HAP-1 (cell line): ENCODE results near the gene PDE4B.

Source experiments
- DNase-seq, 2 experiments: peaks; one replicate each; pipeline ENCODE4 v3.0.0-alpha.2; 2016 to 2020; ENCODE audit warnings: low spot score in 2 of 2
- H3K27me3 ChIP-seq: fragments of 250-450 bp; sonication (Bioruptor Pico); 2 replicates; pipeline ENCODE4 v1.5.1; 2020; ENCODE audit warnings: low read depth, mild to moderate bottlenecking, moderate library complexity
- H3K36me3 ChIP-seq: fragments of 250-450 bp; sonication (Bioruptor Pico); replicated peaks from 2 replicates; pipeline ENCODE4 v1.5.1; 2020; ENCODE audit warnings: mild to moderate bottlenecking
- H3K4me1 ChIP-seq: fragments of 250-450 bp; sonication (Bioruptor Pico); 2 replicates; pipeline ENCODE4 v1.5.1; 2020; ENCODE audit warnings: mild to moderate bottlenecking
- H3K4me3 ChIP-seq: fragments of 250-450 bp; sonication (Bioruptor Pico); 2 replicates; pipeline ENCODE4 v1.5.1; 2020; ENCODE audit warnings: mild to moderate bottlenecking, moderate library complexity
- H3K9me3 ChIP-seq: fragments of 250-450 bp; sonication (Bioruptor Pico); 2 replicates; pipeline ENCODE4 v1.5.1; 2020; ENCODE audit warnings: mild to moderate bottlenecking, moderate library complexity
- in situ Hi-C: fragments of 300-500 bp; cut with MboI; formaldehyde crosslinking; loops from 3 replicates; pipeline ENCODE4 v1.14.3; 2020; ENCODE audit warnings: low sequenced_read_pairs, inconsistent platforms, mixed read lengths

Gene PDE4B

GRCh38 chr1:66351913-66352312, 559.2 kb downstream of the PDE4B start:
- no peaks in the 10 kb centered on the region for H3K27me3 ChIP-seq
- in situ Hi-C loops, result no loop called here
- DNase-seq, result no peak
- H3K4me1 ChIP-seq, result peaks cover 28% of the 10 kb centered on the region
- H3K36me3 ChIP-seq, result no peaks in the 10 kb centered on the region
- H3K4me3 ChIP-seq, result no peak overlapping the region
- H3K9me3 ChIP-seq, result no peaks in the 10 kb centered on the region

GRCh38 chr1:66352792-66353191, 560.1 kb downstream of the PDE4B start:
- no peak overlapping the region for H3K4me3 ChIP-seq
- no peak for DNase-seq
- H3K9me3 ChIP-seq, result no peaks in the 10 kb centered on the region
- in situ Hi-C loops, result no loop called here
- peaks cover 32% of the 10 kb centered on the region for H3K4me1 ChIP-seq
- no peaks in the 10 kb centered on the region for H3K36me3 ChIP-seq
- no peaks in the 10 kb centered on the region for H3K27me3 ChIP-seq

GRCh38 chr1:66353257-66353656, 560.6 kb downstream of the PDE4B start:
- DNase-seq, result no peak

GRCh38 chr1:66354311-66355201, 561.9 kb downstream of the PDE4B start:
- H3K4me3 ChIP-seq, result no peak overlapping the region
- H3K4me1 ChIP-seq, result peaks cover 32% of the 10 kb centered on the region
- no peaks in the 10 kb centered on the region for H3K9me3 ChIP-seq
- DNase-seq, result peak in 1 of 2 experiments; percentile 28
- no peaks in the 10 kb centered on the region for H3K27me3 ChIP-seq
- in situ Hi-C loops, result no loop called here
- no peaks in the 10 kb centered on the region for H3K36me3 ChIP-seq

More at GRCh38 chr1:66353257-66353656, 560.6 kb downstream of the PDE4B start:
- no peaks in the 10 kb centered on the region for H3K36me3 ChIP-seq
- H3K4me1 ChIP-seq, result peaks cover 32% of the 10 kb centered on the region
- no peaks in the 10 kb centered on the region for H3K27me3 ChIP-seq
- no peaks in the 10 kb centered on the region for H3K9me3 ChIP-seq
- in situ Hi-C loops, result no loop called here
- no peak overlapping the region for H3K4me3 ChIP-seq

GRCh38 chr1:66355756-66356155, 563.1 kb downstream of the PDE4B start:
- Histone ChIP-seq H3K36me3 (no peaks in the 10 kb centered on the region), H3K9me3 (no peaks in the 10 kb centered on the region), H3K27me3 (no peaks in the 10 kb centered on the region), H3K4me3 (no peak overlapping the region), H3K4me1 (peaks cover 27% of the 10 kb centered on the region)
- in situ Hi-C loops, result no loop called here
- no peak for DNase-seq

GRCh38 chr1:66356605-66357004, 563.9 kb downstream of the PDE4B start:
- in situ Hi-C loops, result no loop called here
- Histone ChIP-seq H3K4me1 (peaks cover 27% of the 10 kb centered on the region), H3K4me3 (no peak overlapping the region), H3K27me3 (no peaks in the 10 kb centered on the region), H3K36me3 (no peaks in the 10 kb centered on the region), H3K9me3 (no peaks in the 10 kb centered on the region)
- DNase-seq, result peak in 1 of 2 experiments; percentile 68

- Histone ChIP-seq H3K4me3 (no peak overlapping the region), H3K36me3 (no peaks in the 10 kb centered on the region), H3K27me3 (no peaks in the 10 kb centered on the region), H3K9me3 (no peaks in the 10 kb centered on the region), H3K4me1 (peaks cover 27% of the 10 kb centered on the region)
- DNase-seq, result no peak
- in situ Hi-C loops, result no loop called here
These were observed 564.3 kb downstream of the PDE4B start for GRCh38 chr1:66357021-66357420.

- Histone ChIP-seq H3K36me3 (no peaks in the 10 kb centered on the region), H3K4me1 (peaks cover 27% of the 10 kb centered on the region), H3K9me3 (no peaks in the 10 kb centered on the region), H3K27me3 (no peaks in the 10 kb centered on the region), H3K4me3 (no peak overlapping the region)
- in situ Hi-C loops, result no loop called here
- no peak for DNase-seq
These were observed 564.9 kb downstream of the PDE4B start for GRCh38 chr1:66357478-66358197.

- no peak overlapping the region for H3K4me3 ChIP-seq
- no peak for DNase-seq
- no peaks in the 10 kb centered on the region for H3K9me3 ChIP-seq
- in situ Hi-C loops, result no loop called here
- no peaks in the 10 kb centered on the region for H3K36me3 ChIP-seq
- H3K4me1 ChIP-seq, result peaks cover 22% of the 10 kb centered on the region
- H3K27me3 ChIP-seq, result no peaks in the 10 kb centered on the region
These were observed 566.6 kb downstream of the PDE4B start for GRCh38 chr1:66359269-66359668.

GRCh38 chr1:66359815-66360214, 567.1 kb downstream of the PDE4B start:
- DNase-seq, result no peak
- Histone ChIP-seq H3K4me1 (peaks cover 16% of the 10 kb centered on the region), H3K36me3 (no peaks in the 10 kb centered on the region), H3K9me3 (no peaks in the 10 kb centered on the region), H3K4me3 (no peak overlapping the region), H3K27me3 (no peaks in the 10 kb centered on the region)
- in situ Hi-C loops, result no loop called here

- in situ Hi-C loops, result no loop called here
- Histone ChIP-seq H3K27me3 (no peaks in the 10 kb centered on the region), H3K4me3 (no peak overlapping the region), H3K36me3 (no peaks in the 10 kb centered on the region), H3K4me1 (peaks cover 13% of the 10 kb centered on the region), H3K9me3 (no peaks in the 10 kb centered on the region)
- DNase-seq, result no peak
These were observed 567.6 kb downstream of the PDE4B start for GRCh38 chr1:66360285-66360724.

GRCh38 chr1:66364578-66365391, 572.1 kb downstream of the PDE4B start:
- H3K36me3 ChIP-seq, result no peaks in the 10 kb centered on the region
- no peaks in the 10 kb centered on the region for H3K27me3 ChIP-seq
- no peak overlapping the region for H3K4me3 ChIP-seq
- no peaks in the 10 kb centered on the region for H3K9me3 ChIP-seq
- DNase-seq, result no peak
- in situ Hi-C loops, result no loop called here
- H3K4me1 ChIP-seq, result no peaks in the 10 kb centered on the region

- Histone ChIP-seq H3K4me3 (no peak overlapping the region), H3K27me3 (no peaks in the 10 kb centered on the region), H3K9me3 (no peaks in the 10 kb centered on the region), H3K4me1 (no peaks in the 10 kb centered on the region), H3K36me3 (no peaks in the 10 kb centered on the region)
- no peak for DNase-seq
- in situ Hi-C loops, result no loop called here
These were observed 572.9 kb downstream of the PDE4B start for GRCh38 chr1:66365635-66366034.
